HuH-7 (cell line): ENCODE measurements around the gene E2F2.

Experiments used
- DNase-seq: peaks from one replicate; pipeline ENCODE4 v3.0.0; 2011; ENCODE audit warnings: low spot score

E2F2 gene

GRCh38 chr1:23483321-23484252 is 47.4 kb downstream of the E2F2 start, which contains the start of gene ASAP3:
ASAP3 (minus strand) TSS chr1:23484179; CDS start chr1:23484133, 46 bp downstream.
- DNase-seq = no peak

GRCh38 chr1:23481904-23482303 is 49.1 kb downstream of the E2F2 start:
- no peak for DNase-seq

- DNase-seq = no peak
Observed at GRCh38 chr1:23481026-23481597, 49.9 kb downstream of the E2F2 start.

GRCh38 chr1:23480187-23481025 is 50.6 kb downstream of the E2F2 start:
- DNase-seq = no peak

- DNase-seq = no peak
Observed at GRCh38 chr1:23479666-23479941, 51.4 kb downstream of the E2F2 start.

GRCh38 chr1:23478896-23479665 is 52.0 kb downstream of the E2F2 start:
- peak; percentile 75 for DNase-seq

GRCh38 chr1:23477359-23478144 is 53.5 kb downstream of the E2F2 start:
- no peak for DNase-seq

GRCh38 chr1:23475641-23476040 is 55.4 kb downstream of the E2F2 start:
- no peak for DNase-seq

- no peak for DNase-seq
Observed at GRCh38 chr1:23475134-23475628, 55.9 kb downstream of the E2F2 start.

GRCh38 chr1:23473037-23473800 is 57.8 kb downstream of the E2F2 start:
- no peak for DNase-seq

GRCh38 chr1:23472351-23473036 is 58.5 kb downstream of the E2F2 start:
- no peak for DNase-seq

- no peak for DNase-seq
Observed at GRCh38 chr1:23471473-23472075, 59.5 kb downstream of the E2F2 start.

GRCh38 chr1:23470282-23471070 is 60.6 kb downstream of the E2F2 start:
- no peak for DNase-seq

GRCh38 chr1:23469372-23469982 is 61.6 kb downstream of the E2F2 start:
- no peak for DNase-seq

- DNase-seq = no peak
Observed at GRCh38 chr1:23466423-23466989, 64.5 kb downstream of the E2F2 start.

GRCh38 chr1:23463286-23463685 is 67.7 kb downstream of the E2F2 start:
- no peak for DNase-seq

GRCh38 chr1:23462766-23463165 is 68.3 kb downstream of the E2F2 start:
- no peak for DNase-seq

GRCh38 chr1:23461050-23461449 is 70.0 kb downstream of the E2F2 start:
- DNase-seq = no peak
